Heart left ventricle (tissue), 13 donors: Measurements from ENCODE around the gene LHFPL3.

ENCODE experiments used
- POLR2A ChIP-seq, 2 donors: fragments of 450-650 bp; IDR thresholded peaks; one replicate each; pipeline ENCODE4 v1.6.1; 2017; ENCODE audit warnings: antibody characterized with exemption in 2 of 2, mild to moderate bottlenecking in 2 of 2, moderate library complexity in 2 of 2
- TF ChIP-seq, protein P1 (sequence below), 12 donors: fragments of 200-600 bp; sonication (generic) in 4 of 12; IDR thresholded peaks; one replicate each; pipeline versions ENCODE4 v1.5.0 to v1.8.0; 2018 to 2022; ENCODE audit warnings: antibody characterized with exemption in 12 of 12, mild to moderate bottlenecking in 5 of 12
- donor health status: ischemic (EF 13 %, LVEDD 7.1; RV severe dilation, severe dysfunction).
- donor health status: DM: no; HTN: yes; CAD: no.
- donor health status: DM: no; HTN: no; CAD: no.
- donor health status: ischemic (EF 25% LVEDD 6.9; RV normal size, moderate dysfunction).
- donor health status: ischemic (EF 25% LVEDD 5.7; RV mildly dilated, moderate dysfunction).
- donor health status: ischemic (EF 35%, LVEDD 5.7; RV mildly dilated, moderate dysfunction).
- donor health status: nonischemic (EF 11% LVEDD 7.7; RV severe dilation, severe dysfunction).
- donor health status: DM: yes; HTN: yes; CAD: no.
- donor health status: PGD.
- donor health status: ischemic (EF 29% LVEDD 5.4; RV normal size, mild dysfunction).
- donor health status: nonischemic (EF 23%, LVEDD 6.1; RV moderate dilation, normal function).

DNA sequence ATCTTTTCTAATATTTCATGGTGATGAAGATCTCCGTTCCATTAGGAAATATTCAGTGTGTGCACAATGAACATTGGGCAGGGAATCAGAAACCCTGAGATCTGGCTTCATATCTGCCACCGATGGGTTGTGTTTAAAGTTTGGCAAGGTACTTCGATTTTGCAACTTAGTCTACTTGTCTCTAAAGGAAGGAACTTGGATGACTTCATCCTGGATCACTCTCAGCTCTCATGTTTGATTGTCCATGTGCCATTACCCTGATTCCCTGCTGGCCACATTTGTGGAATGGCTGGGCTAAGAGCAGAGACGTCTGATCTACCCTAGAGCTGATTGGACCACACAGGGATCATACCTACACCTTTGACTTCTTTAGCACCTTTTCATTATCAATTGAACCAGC lies 508.6 kb downstream of the LHFPL3 start:
- TF ChIP-seq, protein P1, sequence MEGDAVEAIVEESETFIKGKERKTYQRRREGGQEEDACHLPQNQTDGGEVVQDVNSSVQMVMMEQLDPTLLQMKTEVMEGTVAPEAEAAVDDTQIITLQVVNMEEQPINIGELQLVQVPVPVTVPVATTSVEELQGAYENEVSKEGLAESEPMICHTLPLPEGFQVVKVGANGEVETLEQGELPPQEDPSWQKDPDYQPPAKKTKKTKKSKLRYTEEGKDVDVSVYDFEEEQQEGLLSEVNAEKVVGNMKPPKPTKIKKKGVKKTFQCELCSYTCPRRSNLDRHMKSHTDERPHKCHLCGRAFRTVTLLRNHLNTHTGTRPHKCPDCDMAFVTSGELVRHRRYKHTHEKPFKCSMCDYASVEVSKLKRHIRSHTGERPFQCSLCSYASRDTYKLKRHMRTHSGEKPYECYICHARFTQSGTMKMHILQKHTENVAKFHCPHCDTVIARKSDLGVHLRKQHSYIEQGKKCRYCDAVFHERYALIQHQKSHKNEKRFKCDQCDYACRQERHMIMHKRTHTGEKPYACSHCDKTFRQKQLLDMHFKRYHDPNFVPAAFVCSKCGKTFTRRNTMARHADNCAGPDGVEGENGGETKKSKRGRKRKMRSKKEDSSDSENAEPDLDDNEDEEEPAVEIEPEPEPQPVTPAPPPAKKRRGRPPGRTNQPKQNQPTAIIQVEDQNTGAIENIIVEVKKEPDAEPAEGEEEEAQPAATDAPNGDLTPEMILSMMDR (IDR thresholded peaks at IDR 0.05) = no peak
- TF ChIP-seq POLR2A (IDR thresholded peaks at IDR 0.05) = no peak
